HepG2 (cell line): ENCODE results near the gene SAMD10. TPM values are rescaled to one million over a fixed set of nuclear protein-coding genes. Genes with fewer than 3 reads are reported as not detected.

Source experiments
- ATM ChIP-seq: fragments of 450-650 bp; IDR thresholded peaks from 2 replicates; pipeline ENCODE4 v1.7.1; 2017; ENCODE audit warnings: mild to moderate bottlenecking, borderline replicate concordance
- BRD4 ChIP-seq: sonication (generic); formaldehyde crosslinking; IDR thresholded peaks from 2 replicates; pipeline ENCODE4 v1.4.0; 2020; ENCODE audit warnings: missing genetic modification reagents
- GTF3A ChIP-seq: sonication (generic); formaldehyde crosslinking; conservative IDR thresholded peaks from 2 replicates; pipeline ENCODE4 v1.4.0; 2020; ENCODE audit warnings: mild to moderate bottlenecking, missing genetic modification reagents
- NFYC ChIP-seq: IDR thresholded peaks from 2 replicates; pipeline ENCODE4 v1.6.1; 2016; ENCODE audit warnings: missing genetic modification reagents, missing compliant biosample characterization
- NONO ChIP-seq, 2 experiments: fragments of 450-650 bp in 1 of 2; sonication (generic) in 1 of 2; formaldehyde crosslinking in 1 of 2; IDR thresholded peaks in 1 of 2; conservative IDR thresholded peaks in 1 of 2; 2 replicates each; pipeline versions ENCODE4 v1.6.1 to v1.8.0; 2017 to 2022; ENCODE audit warnings: mild to moderate bottlenecking in 1 of 2, missing genetic modification reagents in 1 of 2, moderate library complexity in 1 of 2
- PHF8 ChIP-seq: sonication (generic); formaldehyde crosslinking; IDR thresholded peaks from 2 replicates; pipeline ENCODE4 v1.5.0; 2020; ENCODE audit warnings: missing genetic modification reagents
- STAG1 ChIP-seq: sonication (generic); formaldehyde crosslinking; IDR thresholded peaks from 2 replicates; pipeline ENCODE4 v1.4.0; 2020; ENCODE audit warnings: missing genetic modification reagents
- ZKSCAN8 ChIP-seq: IDR thresholded peaks from 2 replicates; pipeline ENCODE4 v1.6.1; 2016; ENCODE audit warnings: borderline replicate concordance, missing genetic modification reagents, missing compliant biosample characterization
- ZNF451 ChIP-seq: sonication (generic); formaldehyde crosslinking; IDR thresholded peaks from 2 replicates; pipeline ENCODE4 v1.5.0; 2020; ENCODE audit warnings: mild to moderate bottlenecking, missing genetic modification reagents
- ZNF496 ChIP-seq: sonication (generic); formaldehyde crosslinking; IDR thresholded peaks from 2 replicates; pipeline ENCODE4 v1.8.1; 2023; ENCODE audit warnings: mild to moderate bottlenecking, moderate library complexity, missing genetic modification reagents; ENCODE audit not compliant: insufficient replicate concordance
- ZNF543 ChIP-seq: sonication (generic); formaldehyde crosslinking; IDR thresholded peaks from 2 replicates; pipeline ENCODE4 v1.4.0; 2020; ENCODE audit warnings: mild to moderate bottlenecking, missing genetic modification reagents
- ZNF7 ChIP-seq: IDR thresholded peaks from 2 replicates; pipeline ENCODE4 v1.6.1; 2016; ENCODE audit warnings: missing biosample characterization, missing genetic modification reagents
- ZNF773 ChIP-seq: sonication (generic); formaldehyde crosslinking; IDR thresholded peaks from 2 replicates; pipeline ENCODE4 v1.4.0; 2020; ENCODE audit warnings: missing genetic modification reagents, borderline replicate concordance
- ZNF839 ChIP-seq: sonication (generic); formaldehyde crosslinking; IDR thresholded peaks from 2 replicates; pipeline ENCODE4 v1.4.0; 2020; ENCODE audit warnings: missing genetic modification reagents, mild to moderate bottlenecking, borderline replicate concordance
- ZNF891 ChIP-seq: sonication (generic); formaldehyde crosslinking; IDR thresholded peaks from 2 replicates; pipeline ENCODE4 v1.5.0; 2020; ENCODE audit warnings: mild to moderate bottlenecking, missing genetic modification reagents
- polyA plus RNA-seq, 8 experiments: library from polyadenylated mRNA; depleted of rRNA in 3 of 8; stranded (reverse) in 7 of 8; unstranded in 1 of 8; fragments of >200 nt; fragmentation: Illumina TruSeq in 4 of 8; extraction: Trizol in 4 of 8; gene quantifications; 2 replicates each; pipeline versions ENCODE4 v1.2.1 to v1.2.3, GENCODE V29; 2011 to 2016; ENCODE audit warnings: low read depth in 4 of 8, missing spikeins in 1 of 8, mixed read lengths in 1 of 8; ENCODE audit not compliant: insufficient read depth in 1 of 8
- total RNA-seq, 5 experiments: library from RNA; depleted of rRNA; stranded (reverse); fragments of >200 nt; fragmentation: Illumina TruSeq; extraction: Trizol; gene quantifications; 2 replicates each; pipeline ENCODE4 v1.2.3, GENCODE V29; 2016; ENCODE audit warnings: low read depth in 1 of 5
- TF ChIP-seq, protein P1 (sequence below): sonication (generic); formaldehyde crosslinking; IDR thresholded peaks from 2 replicates; pipeline ENCODE4 v1.5.1; 2020; ENCODE audit warnings: mild to moderate bottlenecking, missing genetic modification reagents
- TF ChIP-seq, protein P2 (sequence below): sonication (generic); formaldehyde crosslinking; IDR thresholded peaks from 2 replicates; pipeline ENCODE4 v1.4.0; 2020; ENCODE audit warnings: missing genetic modification reagents
- TF ChIP-seq, protein P3 (sequence below): sonication (generic); formaldehyde crosslinking; IDR thresholded peaks from 2 replicates; pipeline ENCODE4 v1.4.0; 2020; ENCODE audit warnings: missing genetic modification reagents
- TF ChIP-seq, protein P4 (sequence below): sonication (generic); formaldehyde crosslinking; IDR thresholded peaks from 2 replicates; pipeline ENCODE4 v1.4.0; 2020; ENCODE audit warnings: missing genetic modification reagents, borderline replicate concordance

The SAMD10 gene
- total and polyA plus RNA-seq, 2 of the 13 experiments (the other 11 are each of a cell fraction or from before 2014, with no cell fraction given) = 6.1 to 11.0 TPM

DNA sequence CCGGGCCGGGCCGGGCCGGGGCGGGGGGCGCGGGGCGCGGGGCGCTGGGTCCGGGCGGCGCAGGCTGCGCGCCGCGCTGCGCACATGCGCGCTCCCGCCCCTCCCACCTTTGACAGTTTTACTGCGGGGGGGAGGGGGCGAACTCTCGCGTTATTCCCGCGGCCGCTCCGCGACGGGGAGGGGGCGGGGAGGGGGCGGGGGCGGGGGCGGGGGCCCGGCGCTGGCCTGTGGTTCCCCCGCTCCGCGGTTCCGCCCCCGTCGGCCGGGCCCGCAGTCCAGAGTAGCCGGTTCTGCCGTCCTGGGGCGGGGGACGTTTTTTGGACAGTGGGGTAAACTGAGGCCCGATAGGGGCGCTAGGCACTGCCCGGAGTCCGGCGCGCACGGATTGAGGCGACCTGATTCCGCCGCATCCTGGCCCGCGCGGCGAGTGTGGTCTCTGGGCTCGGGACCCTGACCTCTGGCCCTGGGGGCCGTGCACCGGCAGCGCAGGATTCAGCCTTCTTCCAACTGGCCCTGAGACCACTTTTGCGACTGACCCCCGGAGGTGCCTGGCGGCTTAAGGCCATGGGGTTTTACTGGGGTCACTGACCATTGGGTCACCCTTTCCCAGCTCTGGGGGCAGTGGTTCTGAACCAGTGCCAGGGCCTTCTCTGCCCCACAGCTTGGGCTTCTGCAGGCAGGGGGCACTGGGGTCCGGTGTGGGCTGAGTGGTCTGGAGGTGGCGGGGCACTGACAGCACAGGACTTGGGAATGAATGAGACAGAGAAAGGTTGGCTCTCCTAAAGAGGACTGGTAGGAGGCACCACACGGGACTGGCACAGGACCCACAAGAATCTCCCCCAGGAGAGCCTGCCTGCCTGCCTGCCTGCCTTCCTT is 9.4 kb downstream of the SAMD10 start, which contains the start of gene ZNF512B (continued):
- TF ChIP-seq ATM = no peak
- TF ChIP-seq ZNF451 (CRISPR knock-in tag) = no peak
- peak; percentile 84 for TF ChIP-seq PHF8
- TF ChIP-seq, protein P1, sequence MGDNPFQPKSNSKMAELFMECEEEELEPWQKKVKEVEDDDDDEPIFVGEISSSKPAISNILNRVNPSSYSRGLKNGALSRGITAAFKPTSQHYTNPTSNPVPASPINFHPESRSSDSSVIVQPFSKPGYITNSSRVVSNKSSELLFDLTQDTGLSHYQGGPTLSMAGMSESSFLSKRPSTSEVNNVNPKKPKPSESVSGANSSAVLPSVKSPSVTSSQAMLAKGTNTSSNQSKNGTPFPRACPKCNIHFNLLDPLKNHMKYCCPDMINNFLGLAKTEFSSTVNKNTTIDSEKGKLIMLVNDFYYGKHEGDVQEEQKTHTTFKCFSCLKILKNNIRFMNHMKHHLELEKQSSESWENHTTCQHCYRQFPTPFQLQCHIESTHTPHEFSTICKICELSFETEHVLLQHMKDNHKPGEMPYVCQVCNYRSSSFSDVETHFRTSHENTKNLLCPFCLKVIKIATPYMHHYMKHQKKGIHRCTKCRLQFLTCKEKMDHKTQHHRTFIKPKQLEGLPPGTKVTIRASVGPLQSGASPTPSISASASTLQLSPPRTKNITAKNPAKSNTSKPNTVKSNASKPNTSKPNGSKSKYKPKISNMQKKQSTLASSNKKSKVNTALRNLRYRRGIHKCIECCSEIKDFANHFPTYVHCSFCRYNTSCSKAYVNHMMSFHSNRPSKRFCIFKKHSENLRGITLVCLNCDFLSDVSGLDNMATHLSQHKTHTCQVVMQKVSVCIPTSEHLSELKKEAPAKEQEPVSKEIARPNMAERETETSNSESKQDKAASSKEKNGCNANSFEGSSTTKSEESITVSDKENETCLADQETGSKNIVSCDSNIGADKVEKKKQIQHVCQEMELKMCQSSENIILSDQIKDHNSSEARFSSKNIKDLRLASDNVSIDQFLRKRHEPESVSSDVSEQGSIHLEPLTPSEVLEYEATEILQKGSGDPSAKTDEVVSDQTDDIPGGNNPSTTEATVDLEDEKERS (CRISPR knock-in tag) = no peak
- TF ChIP-seq, protein P2, sequence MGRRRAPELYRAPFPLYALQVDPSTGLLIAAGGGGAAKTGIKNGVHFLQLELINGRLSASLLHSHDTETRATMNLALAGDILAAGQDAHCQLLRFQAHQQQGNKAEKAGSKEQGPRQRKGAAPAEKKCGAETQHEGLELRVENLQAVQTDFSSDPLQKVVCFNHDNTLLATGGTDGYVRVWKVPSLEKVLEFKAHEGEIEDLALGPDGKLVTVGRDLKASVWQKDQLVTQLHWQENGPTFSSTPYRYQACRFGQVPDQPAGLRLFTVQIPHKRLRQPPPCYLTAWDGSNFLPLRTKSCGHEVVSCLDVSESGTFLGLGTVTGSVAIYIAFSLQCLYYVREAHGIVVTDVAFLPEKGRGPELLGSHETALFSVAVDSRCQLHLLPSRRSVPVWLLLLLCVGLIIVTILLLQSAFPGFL (CRISPR knock-in tag) = no peak
- TF ChIP-seq ZKSCAN8 = 0 out of 2 replicates have a peak, but pooled peaks have one; percentile 50
- no peak for TF ChIP-seq STAG1 (CRISPR knock-in tag)
- 0 out of 2 replicates have a peak, but pooled peaks have one; percentile 59 for TF ChIP-seq GTF3A
- TF ChIP-seq ZNF7 (CRISPR knock-in tag) = peak; percentile 32; the same call in 1 of the 2 replicates
- TF ChIP-seq NFYC (CRISPR knock-in tag) = no peak
- 0 out of 2 replicates have a peak, but pooled peaks have one; percentile 74 for TF ChIP-seq ZNF839 (CRISPR knock-in tag)
- TF ChIP-seq ZNF496 (CRISPR knock-in tag) = no peak
- no peak for TF ChIP-seq NONO (IDR thresholded peaks at IDR 0.05)
- peak; percentile 35; the same call in 1 of the 2 replicates for TF ChIP-seq NONO (CRISPR knock-in tag; conservative IDR thresholded peaks at IDR 0.05)
- TF ChIP-seq, protein P3, sequence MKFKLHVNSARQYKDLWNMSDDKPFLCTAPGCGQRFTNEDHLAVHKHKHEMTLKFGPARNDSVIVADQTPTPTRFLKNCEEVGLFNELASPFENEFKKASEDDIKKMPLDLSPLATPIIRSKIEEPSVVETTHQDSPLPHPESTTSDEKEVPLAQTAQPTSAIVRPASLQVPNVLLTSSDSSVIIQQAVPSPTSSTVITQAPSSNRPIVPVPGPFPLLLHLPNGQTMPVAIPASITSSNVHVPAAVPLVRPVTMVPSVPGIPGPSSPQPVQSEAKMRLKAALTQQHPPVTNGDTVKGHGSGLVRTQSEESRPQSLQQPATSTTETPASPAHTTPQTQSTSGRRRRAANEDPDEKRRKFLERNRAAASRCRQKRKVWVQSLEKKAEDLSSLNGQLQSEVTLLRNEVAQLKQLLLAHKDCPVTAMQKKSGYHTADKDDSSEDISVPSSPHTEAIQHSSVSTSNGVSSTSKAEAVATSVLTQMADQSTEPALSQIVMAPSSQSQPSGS (CRISPR knock-in tag) = no peak
- TF ChIP-seq ZNF773 (CRISPR knock-in tag) = no peak
- TF ChIP-seq BRD4 (CRISPR knock-in tag) = no peak
- no peak for TF ChIP-seq ZNF543 (CRISPR knock-in tag)
- TF ChIP-seq, protein P4, sequence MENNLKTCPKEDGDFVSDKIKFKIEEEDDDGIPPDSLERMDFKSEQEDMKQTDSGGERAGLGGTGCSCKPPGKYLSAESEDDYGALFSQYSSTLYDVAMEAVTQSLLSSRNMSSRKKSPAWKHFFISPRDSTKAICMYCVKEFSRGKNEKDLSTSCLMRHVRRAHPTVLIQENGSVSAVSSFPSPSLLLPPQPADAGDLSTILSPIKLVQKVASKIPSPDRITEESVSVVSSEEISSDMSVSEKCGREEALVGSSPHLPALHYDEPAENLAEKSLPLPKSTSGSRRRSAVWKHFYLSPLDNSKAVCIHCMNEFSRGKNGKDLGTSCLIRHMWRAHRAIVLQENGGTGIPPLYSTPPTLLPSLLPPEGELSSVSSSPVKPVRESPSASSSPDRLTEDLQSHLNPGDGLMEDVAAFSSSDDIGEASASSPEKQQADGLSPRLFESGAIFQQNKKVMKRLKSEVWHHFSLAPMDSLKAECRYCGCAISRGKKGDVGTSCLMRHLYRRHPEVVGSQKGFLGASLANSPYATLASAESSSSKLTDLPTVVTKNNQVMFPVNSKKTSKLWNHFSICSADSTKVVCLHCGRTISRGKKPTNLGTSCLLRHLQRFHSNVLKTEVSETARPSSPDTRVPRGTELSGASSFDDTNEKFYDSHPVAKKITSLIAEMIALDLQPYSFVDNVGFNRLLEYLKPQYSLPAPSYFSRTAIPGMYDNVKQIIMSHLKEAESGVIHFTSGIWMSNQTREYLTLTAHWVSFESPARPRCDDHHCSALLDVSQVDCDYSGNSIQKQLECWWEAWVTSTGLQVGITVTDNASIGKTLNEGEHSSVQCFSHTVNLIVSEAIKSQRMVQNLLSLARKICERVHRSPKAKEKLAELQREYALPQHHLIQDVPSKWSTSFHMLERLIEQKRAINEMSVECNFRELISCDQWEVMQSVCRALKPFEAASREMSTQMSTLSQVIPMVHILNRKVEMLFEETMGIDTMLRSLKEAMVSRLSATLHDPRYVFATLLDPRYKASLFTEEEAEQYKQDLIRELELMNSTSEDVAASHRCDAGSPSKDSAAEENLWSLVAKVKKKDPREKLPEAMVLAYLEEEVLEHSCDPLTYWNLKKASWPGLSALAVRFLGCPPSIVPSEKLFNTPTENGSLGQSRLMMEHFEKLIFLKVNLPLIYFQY (CRISPR knock-in tag) = peak; percentile 94; the same call in 1 of the 2 replicates
- TF ChIP-seq ZNF891 (CRISPR knock-in tag) = peak; percentile 88
